ENCODE measurements around the gene PLXNB2.
"Not testable (repeated sequence)": the region's sequence is repeated elsewhere in the genome, so short reads cannot be mapped to it uniquely, and the experiment has no call there.

PLXNB2 gene

GRCh38 chr22:50278461-50278860 lies 29.0 kb downstream of the PLXNB2 start:
- H3K4me1 ChIP-seq (ENCODE audit: insufficient read depth, low read length): no peaks in the 10 kb centered on the region
- H3K9me3 ChIP-seq (ENCODE audit: control insufficient read depth, insufficient read depth, low read length): peaks cover 8% of the 10 kb centered on the region; the same call in 1 of the 2 replicates
- peaks cover 24% of the 10 kb centered on the region for H3K36me3 ChIP-seq (ENCODE audit: insufficient read depth, low read length)
- no peak overlapping the region for H3K9ac ChIP-seq (ENCODE audit: low read depth, low read length)

- peaks cover 8% of the 10 kb centered on the region; the same call in 1 of the 2 replicates for H3K9me3 ChIP-seq (ENCODE audit: control insufficient read depth, insufficient read depth, low read length)
- no peaks in the 10 kb centered on the region for H3K4me1 ChIP-seq (ENCODE audit: insufficient read depth, low read length)
- H3K36me3 ChIP-seq (ENCODE audit: insufficient read depth, low read length): peaks cover 24% of the 10 kb centered on the region
- H3K9ac ChIP-seq (ENCODE audit: low read depth, low read length): no peak overlapping the region
These were observed 29.7 kb downstream of the PLXNB2 start for GRCh38 chr22:50277761-50278160.

GRCh38 chr22:50276143-50276542 lies 31.3 kb downstream of the PLXNB2 start:
- no peak overlapping the region for H3K9ac ChIP-seq (ENCODE audit: low read depth, low read length)
- no peaks in the 10 kb centered on the region; the same call in 1 of the 2 replicates for H3K4me1 ChIP-seq (ENCODE audit: insufficient read depth, low read length)
- H3K9me3 ChIP-seq (ENCODE audit: control insufficient read depth, insufficient read depth, low read length): peaks cover 8% of the 10 kb centered on the region; the same call in 1 of the 2 replicates
- H3K36me3 ChIP-seq (ENCODE audit: insufficient read depth, low read length): peaks cover 24% of the 10 kb centered on the region

GRCh38 chr22:50275181-50276055 lies 32.0 kb downstream of the PLXNB2 start:
- peaks cover 24% of the 10 kb centered on the region for H3K36me3 ChIP-seq (ENCODE audit: insufficient read depth, low read length)
- H3K4me1 ChIP-seq (ENCODE audit: insufficient read depth, low read length): no peaks in the 10 kb centered on the region; the same call in 1 of the 2 replicates
- H3K9me3 ChIP-seq (ENCODE audit: control insufficient read depth, insufficient read depth, low read length): peaks cover 8% of the 10 kb centered on the region; the same call in 1 of the 2 replicates
- no peak overlapping the region for H3K9ac ChIP-seq (ENCODE audit: low read depth, low read length)

GRCh38 chr22:50274771-50275170 lies 32.7 kb downstream of the PLXNB2 start:
- H3K9ac ChIP-seq (ENCODE audit: low read depth, low read length): no peak overlapping the region
- peaks cover 8% of the 10 kb centered on the region; the same call in 1 of the 2 replicates for H3K9me3 ChIP-seq (ENCODE audit: control insufficient read depth, insufficient read depth, low read length)
- no peaks in the 10 kb centered on the region; the same call in 1 of the 2 replicates for H3K4me1 ChIP-seq (ENCODE audit: insufficient read depth, low read length)
- H3K36me3 ChIP-seq (ENCODE audit: insufficient read depth, low read length): peaks cover 21% of the 10 kb centered on the region

- Histone ChIP-seq H3K9ac (ENCODE audit: low read depth, low read length) (no peak overlapping the region), H3K36me3 (ENCODE audit: insufficient read depth, low read length) (peaks cover 16% of the 10 kb centered on the region), H3K4me1 (ENCODE audit: insufficient read depth, low read length) (peaks cover 3% of the 10 kb centered on the region; the same call in 1 of the 2 replicates), H3K9me3 (ENCODE audit: control insufficient read depth, insufficient read depth, low read length) (peaks cover 8% of the 10 kb centered on the region; the same call in 1 of the 2 replicates)
These were observed 33.1 kb downstream of the PLXNB2 start for GRCh38 chr22:50274311-50274710.

GRCh38 chr22:50273781-50274180 lies 33.7 kb downstream of the PLXNB2 start:
- peaks cover 16% of the 10 kb centered on the region for H3K36me3 ChIP-seq (ENCODE audit: insufficient read depth, low read length)
- H3K9ac ChIP-seq (ENCODE audit: low read depth, low read length); H3K9me3 ChIP-seq (ENCODE audit: control insufficient read depth, insufficient read depth, low read length); H3K4me1 ChIP-seq (ENCODE audit: insufficient read depth, low read length): not testable (repeated sequence)

GRCh38 chr22:50273352-50273751 lies 34.1 kb downstream of the PLXNB2 start:
- H3K9me3 ChIP-seq (ENCODE audit: control insufficient read depth, insufficient read depth, low read length); H3K9ac ChIP-seq (ENCODE audit: low read depth, low read length); H3K4me1 ChIP-seq (ENCODE audit: insufficient read depth, low read length): not testable (repeated sequence)
- H3K36me3 ChIP-seq (ENCODE audit: insufficient read depth, low read length): peaks cover 16% of the 10 kb centered on the region

- peaks cover 10% of the 10 kb centered on the region; the same call in 1 of the 2 replicates for H3K4me1 ChIP-seq (ENCODE audit: insufficient read depth, low read length)
- H3K9me3 ChIP-seq (ENCODE audit: control insufficient read depth, insufficient read depth, low read length): peaks cover 8% of the 10 kb centered on the region; the same call in 1 of the 2 replicates
- no peak overlapping the region for H3K9ac ChIP-seq (ENCODE audit: low read depth, low read length)
- H3K36me3 ChIP-seq (ENCODE audit: insufficient read depth, low read length): peaks cover 6% of the 10 kb centered on the region
These were observed 35.2 kb downstream of the PLXNB2 start for GRCh38 chr22:50272044-50272802.

GRCh38 chr22:50271519-50271970 lies 35.9 kb downstream of the PLXNB2 start:
- H3K9ac ChIP-seq (ENCODE audit: low read depth, low read length): peak overlapping the region; percentile 32; the same call in 1 of the 2 replicates
- peaks cover 10% of the 10 kb centered on the region; the same call in 1 of the 2 replicates for H3K4me1 ChIP-seq (ENCODE audit: insufficient read depth, low read length)

GRCh38 chr22:50270666-50271394 lies 36.6 kb downstream of the PLXNB2 start:
- Histone ChIP-seq H3K4me1 (ENCODE audit: insufficient read depth, low read length) (peaks cover 10% of the 10 kb centered on the region; the same call in 1 of the 2 replicates), H3K36me3 (ENCODE audit: insufficient read depth, low read length) (peaks cover 5% of the 10 kb centered on the region; the same call in 1 of the 2 replicates), H3K9ac (ENCODE audit: low read depth, low read length) (peak overlapping the region; percentile 36; the same call in 1 of the 2 replicates), H3K9me3 (ENCODE audit: control insufficient read depth, insufficient read depth, low read length) (peaks cover under 1% of the 10 kb centered on the region; the same call in 1 of the 2 replicates)

More at GRCh38 chr22:50271519-50271970, 35.9 kb downstream of the PLXNB2 start:
- peaks cover 5% of the 10 kb centered on the region; the same call in 1 of the 2 replicates for H3K36me3 ChIP-seq (ENCODE audit: insufficient read depth, low read length)
- H3K9me3 ChIP-seq (ENCODE audit: control insufficient read depth, insufficient read depth, low read length): peaks cover 6% of the 10 kb centered on the region; the same call in 1 of the 2 replicates

- peaks cover under 1% of the 10 kb centered on the region; the same call in 1 of the 2 replicates for H3K36me3 ChIP-seq (ENCODE audit: insufficient read depth, low read length)
- peaks cover 10% of the 10 kb centered on the region; the same call in 1 of the 2 replicates for H3K4me1 ChIP-seq (ENCODE audit: insufficient read depth, low read length)
- peak within 1 kb of the TSS; percentile 45; the same call in 1 of the 2 replicates for H3K9ac ChIP-seq (ENCODE audit: low read depth, low read length)
- H3K9me3 ChIP-seq (ENCODE audit: control insufficient read depth, insufficient read depth, low read length): no peaks in the 10 kb centered on the region
These were observed 37.3 kb downstream of the PLXNB2 start, which contains the start of gene MAPK11 for GRCh38 chr22:50269970-50270665. TSS of gene MAPK11 (minus strand) at chr22:50270380. CDS start at chr22:50270292, 88 bp downstream.

GRCh38 chr22:50269573-50269969 lies 37.9 kb downstream of the PLXNB2 start:
- peak overlapping the region; percentile 45; the same call in 1 of the 2 replicates for H3K9ac ChIP-seq (ENCODE audit: low read depth, low read length)
- H3K9me3 ChIP-seq (ENCODE audit: control insufficient read depth, insufficient read depth, low read length): no peaks in the 10 kb centered on the region
- peaks cover 10% of the 10 kb centered on the region; the same call in 1 of the 2 replicates for H3K4me1 ChIP-seq (ENCODE audit: insufficient read depth, low read length)
- H3K36me3 ChIP-seq (ENCODE audit: insufficient read depth, low read length): no peaks in the 10 kb centered on the region

Measured in ES-I3 (cell line).